ENCODE data around the gene FAM89B.
A peak's percentile ranks its signal among the peaks of the same experiment; 100 is the strongest.

The FAM89B gene

DNA sequence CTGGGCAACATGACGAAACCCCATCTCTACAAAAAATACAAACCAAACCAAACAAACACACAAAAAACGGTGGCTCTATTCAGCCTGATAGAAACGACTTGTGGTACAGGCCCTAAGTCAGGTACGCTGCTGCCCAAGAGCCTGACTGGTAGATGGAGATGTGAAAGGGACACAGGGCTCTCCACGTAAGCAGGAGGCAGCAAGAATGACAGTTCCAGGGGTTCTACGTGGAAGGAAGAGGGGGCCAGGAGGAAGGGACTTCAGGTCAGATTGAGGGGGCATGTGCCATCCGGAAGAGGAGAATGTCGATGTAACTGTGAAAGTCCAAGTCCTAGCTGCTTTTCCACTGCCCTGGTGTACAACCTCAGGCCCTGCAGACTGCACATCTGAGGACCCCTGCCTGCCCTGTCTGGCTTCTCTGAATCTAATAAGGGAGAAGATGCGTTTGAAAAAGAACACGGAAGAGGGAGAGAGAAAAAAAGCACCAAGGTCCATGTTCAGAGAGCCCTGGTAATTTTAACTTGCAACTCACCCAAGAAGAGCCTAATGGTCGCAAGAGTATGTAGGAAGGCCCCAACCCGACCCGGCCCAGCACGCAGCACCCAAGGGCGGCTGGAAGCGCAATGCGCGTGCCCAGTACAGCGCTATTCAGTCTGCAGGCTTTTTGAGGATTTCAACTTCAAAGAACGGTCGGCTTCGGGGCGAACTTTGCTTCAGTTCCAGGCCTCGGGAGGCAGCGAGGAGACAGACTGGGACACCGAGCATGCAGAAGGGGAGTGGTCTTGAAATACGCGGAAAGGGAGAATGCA is 3.0 kb upstream of the FAM89B start:
- no peak for DNase-seq (ENCODE audit: extremely low spot score)
- TF ChIP-seq FOXK2 (IDR thresholded peaks at IDR 0.05) (no peak), L3MBTL2 (conservative IDR thresholded peaks at IDR 0.05) (peak; percentile 78)
- ChIA-PET CTCF (interaction anchor here (0.9 to 4.4 kb wide), 5 partner anchors 9 to 33 kb away, joined by 3 to 50 read pairs (median 7); no protein-coding TSS in a partner anchor), POLR2A (interaction anchor here (0.9 to 3.3 kb wide), 13 partner anchors 9 to 72 kb away, joined by 3 to 47 read pairs (median 4); partner anchors contain the start of genes MAP3K11, PCNX3 and SCYL1)

DNA sequence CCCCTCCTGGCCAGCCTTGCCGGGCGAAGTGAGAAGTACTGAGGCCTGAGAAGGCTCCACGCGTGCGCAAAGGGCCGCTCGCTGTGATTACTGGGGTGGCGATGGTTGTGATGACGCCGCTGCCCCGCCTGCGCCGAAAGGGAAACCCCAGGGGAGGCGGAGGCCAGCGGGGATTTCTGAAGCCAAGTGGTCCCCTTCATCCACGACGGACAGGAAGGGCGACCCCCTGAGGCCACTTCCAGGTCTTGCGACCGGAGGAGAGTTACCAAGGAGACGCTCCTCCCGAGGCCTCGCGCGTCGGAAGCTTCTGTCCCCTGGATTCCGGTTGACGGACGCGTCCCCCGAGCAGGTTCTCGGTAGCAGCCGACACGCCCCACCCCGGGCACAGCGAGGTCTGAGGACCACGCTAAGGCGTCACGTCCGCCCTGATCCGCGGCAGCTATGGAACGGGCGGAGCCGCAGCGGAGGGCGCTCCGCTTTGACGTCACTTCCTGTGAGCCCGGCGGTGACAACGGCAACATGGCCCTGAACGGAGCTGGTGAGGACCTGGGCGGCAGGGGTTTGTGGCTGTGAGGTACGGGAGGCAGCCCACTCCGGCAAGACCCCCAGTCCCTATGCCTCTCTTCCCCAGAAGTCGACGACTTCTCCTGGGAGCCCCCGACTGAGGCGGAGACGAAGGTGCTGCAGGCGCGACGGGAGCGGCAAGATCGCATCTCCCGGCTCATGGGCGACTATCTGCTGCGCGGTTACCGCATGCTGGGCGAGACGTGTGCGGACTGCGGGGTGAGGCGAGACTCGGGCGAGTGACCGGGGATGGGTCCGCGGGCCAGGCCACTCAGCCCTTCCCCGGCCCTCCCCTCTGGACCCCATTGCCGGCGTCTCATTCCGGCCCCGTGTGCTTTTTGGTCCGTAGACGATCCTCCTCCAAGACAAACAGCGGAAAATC is 2.1 kb upstream of the FAM89B start, which contains the start of gene ZNRD2:
Gene ZNRD2 (plus strand): TSS at position 505 of the 946 bp plus-strand sequence. CDS start 15 bp downstream, at position 520.
- POLR2A ChIA-PET = interaction anchor here (0.6 to 3.3 kb wide), 16 partner anchors 10 to 483 kb away, joined by 3 to 47 read pairs (median 4); partner anchors contain the start of genes MAP3K11, PCNX3 and SCYL1
- no peak for TF ChIP-seq NFRKB (IDR thresholded peaks at IDR 0.05)
- TF ChIP-seq, protein P1, sequence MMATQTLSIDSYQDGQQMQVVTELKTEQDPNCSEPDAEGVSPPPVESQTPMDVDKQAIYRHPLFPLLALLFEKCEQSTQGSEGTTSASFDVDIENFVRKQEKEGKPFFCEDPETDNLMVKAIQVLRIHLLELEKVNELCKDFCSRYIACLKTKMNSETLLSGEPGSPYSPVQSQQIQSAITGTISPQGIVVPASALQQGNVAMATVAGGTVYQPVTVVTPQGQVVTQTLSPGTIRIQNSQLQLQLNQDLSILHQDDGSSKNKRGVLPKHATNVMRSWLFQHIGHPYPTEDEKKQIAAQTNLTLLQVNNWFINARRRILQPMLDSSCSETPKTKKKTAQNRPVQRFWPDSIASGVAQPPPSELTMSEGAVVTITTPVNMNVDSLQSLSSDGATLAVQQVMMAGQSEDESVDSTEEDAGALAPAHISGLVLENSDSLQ (IDR thresholded peaks at IDR 0.05) = peak; percentile 94
- CTCF ChIA-PET = interaction anchor here (0.8 to 4.4 kb wide), 6 partner anchors 9 to 34 kb away, joined by 3 to 50 read pairs (median 7); no protein-coding TSS in a partner anchor
- peak; percentile 96 for DNase-seq (ENCODE audit: extremely low spot score)

DNA sequence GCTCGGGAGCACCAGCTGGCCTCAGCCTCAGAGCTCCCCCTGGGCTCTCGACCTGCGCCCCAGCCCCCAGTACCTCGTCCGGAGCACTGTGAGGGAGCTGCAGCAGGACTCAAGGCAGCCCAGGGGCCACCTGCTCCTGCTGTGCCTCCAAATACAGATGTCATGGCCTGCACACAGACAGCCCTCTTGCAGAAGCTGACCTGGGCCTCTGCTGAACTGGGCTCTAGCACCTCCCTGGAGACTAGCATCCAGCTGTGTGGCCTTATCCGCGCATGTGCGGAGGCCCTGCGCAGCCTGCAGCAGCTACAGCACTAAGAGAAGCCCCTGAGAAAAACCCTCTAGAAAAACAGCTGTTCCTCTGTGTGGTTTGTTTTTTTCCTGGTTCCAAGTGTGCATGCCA is 918 bp upstream of the FAM89B start:
- TF ChIP-seq SUZ12 (IDR thresholded peaks at IDR 0.05) = no peak
- POLR2A ChIA-PET = interaction anchor here (0.8 to 3.3 kb wide), 9 partner anchors 11 to 147 kb away, joined by 3 to 47 read pairs (median 4); partner anchors contain the start of genes MAP3K11 and PCNX3
- CTCF ChIA-PET = interaction anchor here (0.6 to 4.4 kb wide), 5 partner anchors 11 to 397 kb away, joined by 3 to 50 read pairs (median 8); no protein-coding TSS in a partner anchor
- no peak for DNase-seq (ENCODE audit: extremely low spot score)

DNA sequence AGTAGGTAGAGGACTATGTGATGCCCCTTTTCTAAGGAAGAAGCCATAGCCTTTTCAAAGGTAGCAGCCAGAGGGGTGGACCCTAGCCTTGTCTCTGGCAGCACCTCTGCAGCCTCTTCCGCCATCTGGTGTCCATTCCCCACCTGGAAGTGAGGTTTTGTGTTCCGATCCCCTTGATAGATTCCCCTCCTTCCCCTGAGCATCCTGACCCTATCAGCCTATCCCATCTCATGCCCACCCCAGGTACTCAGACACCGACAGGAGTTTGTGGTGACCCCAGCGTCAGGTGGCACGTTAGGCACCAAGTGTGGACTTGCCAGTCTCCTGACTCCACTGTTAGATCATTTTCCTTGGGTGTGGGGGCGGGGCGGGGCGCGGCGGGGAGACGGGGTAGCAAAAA is 398 bp upstream of the FAM89B start:
- POLR2A ChIA-PET = interaction anchor here (0.8 to 3.3 kb wide), 12 partner anchors 11 to 286 kb away, joined by 3 to 47 read pairs (median 4); partner anchors contain the start of genes CFL1 and SCYL1
- no peak for DNase-seq (ENCODE audit: extremely low spot score)
- CTCF ChIA-PET = interaction anchor here (0.6 to 4.4 kb wide), 4 partner anchors 11 to 31 kb away, joined by 3 to 50 read pairs (median 10); no protein-coding TSS in a partner anchor
- TF ChIP-seq NFRKB (IDR thresholded peaks at IDR 0.05) (no peak), ZNF384 (IDR thresholded peaks at IDR 0.05) (no peak), L3MBTL2 (conservative IDR thresholded peaks at IDR 0.05) (no peak), FOXA1 (IDR thresholded peaks at IDR 0.05) (no peak), FOXM1 (IDR thresholded peaks at IDR 0.05; ENCODE audit: borderline replicate concordance) (no peak), CTBP1 (IDR thresholded peaks at IDR 0.05; ENCODE audit: borderline replicate concordance) (no peak), HDGF (IDR thresholded peaks at IDR 0.05; ENCODE audit: borderline replicate concordance) (no peak), LEF1 (IDR thresholded peaks at IDR 0.05; ENCODE audit: borderline replicate concordance) (no peak), SP1 (IDR thresholded peaks at IDR 0.05) (no peak), ELF4 (IDR thresholded peaks at IDR 0.05) (no peak), SUZ12 (IDR thresholded peaks at IDR 0.05) (no peak), FOXK2 (IDR thresholded peaks at IDR 0.05) (no peak), ARNT (IDR thresholded peaks at IDR 0.05) (no peak), BHLHE40 (IDR thresholded peaks at IDR 0.05; ENCODE audit: borderline replicate concordance) (no peak)
- TF ChIP-seq, protein P1 (IDR thresholded peaks at IDR 0.05) = no peak

DNA sequence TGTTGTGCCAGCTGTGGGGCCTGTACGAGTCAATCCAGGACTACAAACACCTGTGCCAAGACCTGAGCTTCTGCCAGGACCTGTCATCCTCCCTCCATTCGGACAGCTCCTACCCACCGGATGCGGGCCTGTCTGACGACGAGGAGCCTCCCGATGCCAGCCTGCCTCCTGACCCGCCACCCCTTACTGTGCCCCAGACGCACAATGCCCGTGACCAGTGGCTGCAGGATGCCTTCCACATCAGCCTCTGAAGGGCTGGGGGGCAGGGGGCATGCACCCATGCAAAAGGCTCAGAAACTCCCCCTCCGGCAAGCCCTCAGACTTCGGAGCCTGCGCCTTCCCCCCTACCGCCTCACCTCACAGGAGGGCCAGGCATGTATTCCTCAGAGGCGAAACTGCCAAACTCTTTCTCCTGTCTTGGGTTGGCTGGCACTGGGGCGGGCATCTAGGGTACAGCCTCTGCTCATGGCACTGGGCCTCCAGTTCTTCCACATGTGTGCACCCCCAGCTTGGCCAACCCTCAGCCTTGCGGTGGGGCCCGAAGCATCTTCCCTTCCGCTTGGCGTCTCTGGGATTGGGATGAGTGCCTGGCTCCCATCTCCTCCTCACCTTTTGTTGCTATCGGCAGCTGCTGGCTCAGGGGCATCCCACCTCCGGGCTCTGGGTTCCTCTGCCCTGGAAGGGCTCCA is 1.2 kb downstream of the FAM89B start:
- no peak for DNase-seq (ENCODE audit: extremely low spot score)
- TF ChIP-seq ARNT (IDR thresholded peaks at IDR 0.05) (no peak), SP1 (IDR thresholded peaks at IDR 0.05) (no peak), LEF1 (IDR thresholded peaks at IDR 0.05; ENCODE audit: borderline replicate concordance) (no peak), FOXK2 (IDR thresholded peaks at IDR 0.05) (no peak), ELF4 (IDR thresholded peaks at IDR 0.05) (no peak), BHLHE40 (IDR thresholded peaks at IDR 0.05; ENCODE audit: borderline replicate concordance) (no peak), TARDBP (IDR thresholded peaks at IDR 0.05) (no peak), NFRKB (IDR thresholded peaks at IDR 0.05) (no peak), SUZ12 (IDR thresholded peaks at IDR 0.05) (no peak), ZNF384 (IDR thresholded peaks at IDR 0.05) (no peak), L3MBTL2 (conservative IDR thresholded peaks at IDR 0.05) (no peak), HDGF (IDR thresholded peaks at IDR 0.05; ENCODE audit: borderline replicate concordance) (no peak), CTBP1 (IDR thresholded peaks at IDR 0.05; ENCODE audit: borderline replicate concordance) (no peak), FOXA1 (IDR thresholded peaks at IDR 0.05) (no peak), FOXM1 (IDR thresholded peaks at IDR 0.05; ENCODE audit: borderline replicate concordance) (no peak)
- TF ChIP-seq, protein P1 (IDR thresholded peaks at IDR 0.05) = no peak
- CTCF ChIA-PET = interaction anchor here (0.6 to 4.4 kb wide), 6 partner anchors 13 to 119 kb away, joined by 3 to 50 read pairs (median 6); no protein-coding TSS in a partner anchor
- POLR2A ChIA-PET = interaction anchor here (0.7 to 2.0 kb wide), 7 partner anchors 14 to 74 kb away, joined by 3 to 9 read pairs (median 5); partner anchors contain the start of genes LTBP3, MALAT1, PCNX3 and SCYL1
